SK-N-MC (cell line): ENCODE measurements around the gene SGPL1.

Experiments used
- EZH2 ChIP-seq: fragments of 200-600 bp; sonication (generic); IDR thresholded peaks from one replicate; pipeline ENCODE4 v1.6.1; 2017; ENCODE audit warnings: antibody characterized with exemption
- FOXP2 ChIP-seq: optimal IDR thresholded peaks from 2 replicates; pipeline ENCODE3; 2011; ENCODE audit warnings: mild to moderate bottlenecking, moderate library complexity; ENCODE audit not compliant: insufficient read depth; ENCODE audit errors: extremely low read length, control extremely low read depth
- POLR2AphosphoS5 ChIP-seq: IDR thresholded peaks from 2 replicates; pipeline ENCODE4 v1.6.1; 2012; ENCODE audit warnings: mild to moderate bottlenecking, low read depth, low read length, borderline replicate concordance

DNA sequence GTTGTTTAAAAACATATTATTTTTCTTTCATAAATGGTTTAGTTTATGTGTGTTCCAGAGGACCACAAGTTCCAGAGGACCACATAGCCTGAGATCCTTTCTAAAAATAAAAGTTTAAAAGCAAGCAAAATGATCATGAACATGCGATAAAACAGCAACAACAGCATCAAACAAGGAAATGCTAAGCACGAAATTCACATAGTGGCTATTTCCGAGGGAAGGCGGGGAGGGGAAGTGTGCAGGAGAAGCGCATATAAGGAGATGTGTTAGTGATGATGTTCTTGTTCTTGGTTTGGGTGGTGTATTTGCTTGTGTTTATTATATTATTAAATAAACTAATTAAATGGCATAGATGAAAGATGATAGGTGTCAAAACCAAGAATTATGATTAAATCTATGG lies 31.7 kb upstream of the SGPL1 start:
- TF ChIP-seq EZH2 (no peak), POLR2AphosphoS5 (no peak), FOXP2 (no peak)
